Skeletal muscle satellite cell (primary cell): ENCODE data around the gene B3GNT3. TPM values are rescaled to one million over a fixed set of nuclear protein-coding genes. Genes with fewer than 3 reads are reported as not detected.

Source experiments
- H3K27me3 ChIP-seq: 2 replicates; pipeline ENCODE4 v1.7.0; 2013; ENCODE audit warnings: low read length; ENCODE audit not compliant: control insufficient read depth, insufficient read depth
- H3K36me3 ChIP-seq: 2 replicates; pipeline ENCODE4 v1.7.0; 2013; ENCODE audit warnings: mild to moderate bottlenecking, control low read depth, low read length; ENCODE audit not compliant: insufficient read depth
- H3K4me1 ChIP-seq: 2 replicates; pipeline ENCODE4 v1.7.0; 2013; ENCODE audit warnings: low read length; ENCODE audit not compliant: control insufficient read depth, insufficient read depth
- H3K4me2 ChIP-seq: 2 replicates; pipeline ENCODE4 v1.7.0; 2013; ENCODE audit warnings: mild to moderate bottlenecking, low read length
- H3K4me3 ChIP-seq: 2 replicates; pipeline ENCODE4 v1.7.0; 2013; ENCODE audit warnings: low read length
- H3K9ac ChIP-seq: 2 replicates; pipeline ENCODE4 v1.7.0; 2013; ENCODE audit warnings: mild to moderate bottlenecking, low read depth, low read length, moderate library complexity
- H3K9me3 ChIP-seq: replicated peaks from 2 replicates; pipeline ENCODE4 v1.7.0; 2013; ENCODE audit warnings: mild to moderate bottlenecking, control low read depth, low read length
- total RNA-seq: library from RNA; depleted of rRNA; stranded (reverse); fragments of >200 nt; gene quantifications from 2 replicates; pipeline ENCODE4 v1.2.3, GENCODE V29; 2012; rRNA removed

B3GNT3 gene, protein sequence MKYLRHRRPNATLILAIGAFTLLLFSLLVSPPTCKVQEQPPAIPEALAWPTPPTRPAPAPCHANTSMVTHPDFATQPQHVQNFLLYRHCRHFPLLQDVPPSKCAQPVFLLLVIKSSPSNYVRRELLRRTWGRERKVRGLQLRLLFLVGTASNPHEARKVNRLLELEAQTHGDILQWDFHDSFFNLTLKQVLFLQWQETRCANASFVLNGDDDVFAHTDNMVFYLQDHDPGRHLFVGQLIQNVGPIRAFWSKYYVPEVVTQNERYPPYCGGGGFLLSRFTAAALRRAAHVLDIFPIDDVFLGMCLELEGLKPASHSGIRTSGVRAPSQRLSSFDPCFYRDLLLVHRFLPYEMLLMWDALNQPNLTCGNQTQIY
- total RNA-seq = not detected in 2 replicates

DNA sequence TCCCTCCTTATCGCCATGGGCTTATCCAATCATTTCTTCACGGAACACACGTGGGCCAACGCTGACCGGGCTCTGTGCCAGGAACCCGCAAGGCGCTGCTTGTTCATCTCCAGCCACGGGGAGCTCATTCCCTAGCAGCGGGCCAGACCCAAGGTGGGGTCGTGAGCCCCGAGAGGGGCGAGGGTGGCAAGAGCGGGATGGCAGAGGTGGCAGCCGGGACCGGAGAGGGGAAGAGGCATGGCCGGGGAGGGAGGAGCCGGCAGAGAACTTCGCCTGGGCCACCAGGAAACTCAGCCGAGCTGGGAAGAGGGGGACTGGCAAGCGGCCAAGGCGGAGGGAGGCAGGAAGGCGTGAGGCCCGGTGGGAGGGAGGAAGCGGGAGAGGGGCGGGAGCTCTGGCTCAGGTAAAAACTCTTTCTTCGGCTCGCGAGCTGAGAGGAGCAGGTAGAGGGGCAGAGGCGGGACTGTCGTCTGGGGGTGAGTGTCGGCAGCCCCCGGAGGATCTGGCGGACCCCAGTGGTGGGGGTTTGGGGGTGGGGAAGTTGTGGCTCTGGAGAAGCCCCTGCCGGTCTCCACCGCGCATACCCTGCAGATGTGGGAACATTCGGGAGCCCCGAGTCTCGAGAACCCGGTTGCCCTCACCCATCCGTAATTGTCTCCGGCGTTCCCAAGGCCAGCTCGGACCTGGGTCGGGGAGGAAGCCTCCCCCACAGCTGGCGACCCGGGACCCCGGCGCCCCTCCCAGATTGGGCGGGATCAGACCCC lies at the start of gene B3GNT3:
Gene B3GNT3, plus strand, starts transcription at position 408 of the 764 bp plus-strand sequence. CDS start 12,670 bp downstream, outside the sequence.
- Histone ChIP-seq H3K9ac (no peak within 1 kb of the TSS), H3K9me3 (no peaks in the 10 kb centered on the region), H3K27me3 (peaks cover 59% of the 10 kb centered on the region), H3K4me1 (peaks cover 6% of the 10 kb centered on the region), H3K4me2 (no peak within 1 kb of the TSS), H3K36me3 (no peaks in the 10 kb centered on the region), H3K4me3 (no peak within 1 kb of the TSS)

DNA sequence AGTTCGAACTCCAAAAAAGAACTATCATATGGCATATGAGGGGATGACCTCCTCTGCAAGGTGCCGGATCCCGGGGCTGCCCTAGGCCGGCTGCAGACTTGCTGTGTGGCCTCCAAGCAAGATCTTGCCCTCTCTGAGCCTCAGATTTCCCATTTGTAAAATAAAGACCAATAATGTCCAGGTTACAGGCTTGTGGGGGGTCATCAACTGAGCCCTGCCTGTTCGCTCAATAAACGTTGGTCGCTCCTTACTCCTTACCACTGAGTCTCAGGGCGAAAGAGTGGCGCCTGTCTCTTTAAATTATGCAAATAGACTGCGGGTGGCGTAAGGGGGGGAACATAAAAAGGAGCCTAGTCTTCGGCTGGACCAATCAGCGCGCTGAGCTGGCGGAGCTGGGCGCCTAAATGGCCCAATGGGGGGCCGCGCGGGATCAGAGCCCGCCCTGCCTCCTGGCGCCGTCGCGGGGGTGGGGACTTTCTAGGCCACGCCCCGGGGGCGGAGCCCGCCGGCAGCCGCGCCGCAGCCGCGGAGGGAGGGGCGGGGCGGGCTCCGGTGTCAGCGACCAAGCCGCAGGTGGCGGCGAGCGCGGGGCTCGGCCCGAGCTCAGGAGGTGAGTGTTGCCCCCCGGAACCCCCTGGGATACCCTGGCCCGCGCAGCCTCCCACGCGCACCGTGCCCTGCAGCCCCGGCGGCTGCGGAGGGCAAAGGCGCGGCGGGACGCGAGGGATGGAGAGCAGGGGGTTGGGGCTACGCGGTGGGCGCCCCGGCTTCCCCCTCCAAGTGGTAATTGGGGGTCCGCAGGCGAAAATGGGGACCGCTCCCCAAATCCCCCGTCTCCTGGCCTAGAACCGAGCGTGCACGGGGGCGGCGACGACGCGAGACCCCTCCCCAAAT lies 47.5 kb upstream of the B3GNT3 start:
- Histone ChIP-seq H3K27me3 (peaks cover 5% of the 10 kb centered on the region), H3K4me1 (peaks cover 4% of the 10 kb centered on the region), H3K9me3 (no peaks in the 10 kb centered on the region), H3K9ac (no peak overlapping the region), H3K4me3 (peak overlapping the region; percentile 61), H3K4me2 (peak overlapping the region; percentile 80), H3K36me3 (no peaks in the 10 kb centered on the region)

DNA sequence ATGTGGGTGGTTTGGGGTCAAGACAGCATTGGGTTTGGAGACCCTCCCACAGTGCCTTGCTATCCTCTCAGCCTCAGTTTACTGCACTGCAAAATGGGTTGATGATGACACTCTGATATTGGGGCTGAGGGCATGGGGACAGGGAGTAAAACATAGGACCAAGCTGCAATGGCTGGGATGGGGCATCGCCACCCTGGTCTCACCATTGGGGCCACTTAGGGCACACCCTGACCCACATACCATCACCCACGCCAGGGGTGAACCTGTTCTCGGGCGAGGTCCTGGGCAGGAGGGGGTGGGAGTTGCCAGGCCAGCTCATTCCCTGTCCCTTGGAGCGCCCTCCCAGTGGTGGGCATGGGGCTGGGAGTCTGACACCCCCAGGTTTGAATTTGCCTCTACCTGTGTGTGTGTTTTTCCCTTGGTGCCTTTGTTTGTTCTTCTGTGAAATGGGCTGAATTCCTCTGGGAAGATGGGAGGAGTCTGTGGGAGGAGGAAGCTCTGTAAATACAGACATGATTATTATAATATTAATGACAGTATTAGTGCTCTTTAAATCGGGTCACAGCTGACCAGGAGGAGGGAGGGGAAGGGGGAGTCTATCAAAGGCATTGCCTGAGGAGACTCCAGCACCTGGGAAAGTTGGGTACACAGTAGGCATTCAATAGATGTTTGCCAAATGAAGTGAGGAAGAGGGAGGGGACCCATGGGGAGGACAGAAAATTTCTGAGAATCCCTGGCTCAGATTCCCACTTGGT lies 45.9 kb upstream of the B3GNT3 start:
- Histone ChIP-seq H3K36me3 (no peaks in the 10 kb centered on the region), H3K4me3 (no peak overlapping the region), H3K9me3 (no peaks in the 10 kb centered on the region), H3K9ac (no peak overlapping the region), H3K27me3 (peaks cover 11% of the 10 kb centered on the region), H3K4me2 (no peak overlapping the region), H3K4me1 (peaks cover 4% of the 10 kb centered on the region)

DNA sequence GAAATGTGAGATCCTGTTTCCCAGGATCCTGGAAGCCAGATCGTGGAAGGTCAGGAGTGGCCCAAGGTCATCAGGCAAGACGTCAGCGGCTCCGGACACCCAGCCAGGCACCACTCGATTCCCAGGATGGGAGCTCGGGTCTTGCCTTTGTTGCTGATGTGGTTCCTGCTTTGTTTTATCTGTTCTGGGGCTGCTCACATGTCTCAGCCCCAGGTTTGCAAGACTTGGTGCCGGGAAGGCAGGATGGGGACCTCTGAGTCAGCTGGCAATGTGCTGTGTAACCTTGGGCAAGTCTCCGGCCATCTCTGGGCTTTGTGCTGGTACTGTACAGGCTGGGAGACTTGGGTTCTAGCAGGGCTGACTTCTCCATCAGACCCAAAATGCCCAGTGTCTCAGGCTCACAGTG lies 45.0 kb upstream of the B3GNT3 start:
- H3K36me3 ChIP-seq = no peaks in the 10 kb centered on the region
- no peak overlapping the region for H3K4me2 ChIP-seq
- peaks cover 4% of the 10 kb centered on the region for H3K4me1 ChIP-seq
- no peak overlapping the region for H3K9ac ChIP-seq
- peaks cover 18% of the 10 kb centered on the region for H3K27me3 ChIP-seq
- H3K4me3 ChIP-seq = no peak overlapping the region
- no peaks in the 10 kb centered on the region for H3K9me3 ChIP-seq

DNA sequence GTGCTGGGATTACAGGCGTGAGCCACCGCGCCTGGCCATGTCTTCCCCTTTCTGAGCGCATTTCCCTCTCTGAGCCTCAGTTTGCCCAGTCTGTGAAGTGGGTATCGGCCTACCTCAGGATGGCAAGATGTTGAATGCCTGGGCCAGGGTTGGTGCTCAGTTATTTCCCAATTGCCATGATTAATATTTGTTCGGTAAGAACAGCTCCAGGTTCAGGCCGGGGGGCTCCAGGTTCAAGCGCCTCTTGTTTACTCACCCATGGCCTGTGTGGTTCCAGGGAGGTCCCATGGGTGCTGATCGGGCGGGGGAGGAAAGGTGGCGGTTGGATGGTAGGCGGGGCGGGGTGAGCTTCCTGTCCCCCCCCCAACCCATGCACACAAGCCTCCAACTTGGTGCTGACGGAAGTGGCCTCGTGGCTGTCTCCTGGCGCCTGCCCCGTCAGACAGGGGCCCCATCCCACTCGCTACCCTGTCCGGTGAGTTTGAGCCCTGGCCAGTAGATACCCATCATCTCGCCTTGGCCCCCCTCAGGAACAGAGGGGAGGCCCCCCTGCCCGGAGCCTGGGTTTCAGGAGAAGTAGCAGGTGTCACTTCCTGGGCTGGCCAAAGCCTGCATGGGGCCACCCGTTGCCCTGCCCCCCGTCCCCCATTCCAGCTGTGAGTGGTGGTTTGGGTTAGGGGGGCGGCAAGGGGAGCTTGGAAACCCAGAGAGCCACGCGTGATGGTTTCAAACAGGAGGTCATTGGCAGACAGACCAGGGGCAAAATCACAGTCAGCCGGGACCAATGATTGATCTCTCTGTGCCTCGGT lies 43.6 kb upstream of the B3GNT3 start, which contains the start of gene FCHO1:
Gene FCHO1, plus strand, starts transcription at position 375 of the 809 bp plus-strand sequence. CDS start 3,688 bp downstream, outside the sequence.
- Histone ChIP-seq H3K4me3 (no peak within 1 kb of the TSS), H3K9ac (no peak within 1 kb of the TSS)

DNA sequence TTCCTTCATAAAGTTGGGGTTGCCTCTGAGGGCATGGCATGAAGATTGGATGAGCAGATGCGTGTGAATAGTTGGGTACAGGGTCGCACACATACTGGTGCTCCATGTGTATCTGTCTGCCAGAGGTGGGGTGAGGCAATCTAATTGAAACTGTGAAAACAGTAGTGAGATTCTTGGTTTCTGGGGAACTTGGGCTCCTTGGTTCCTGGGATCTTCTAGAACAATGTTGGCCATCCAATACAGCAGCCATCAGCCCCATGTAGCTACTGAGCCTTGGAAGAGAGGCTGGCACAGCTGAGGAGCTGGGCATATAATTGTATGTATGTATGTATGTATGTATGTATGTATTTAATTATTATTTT lies 43.0 kb upstream of the B3GNT3 start:
- Histone ChIP-seq H3K9ac (no peak overlapping the region), H3K27me3 (peaks cover 30% of the 10 kb centered on the region), H3K4me2 (no peak overlapping the region), H3K4me3 (no peak overlapping the region), H3K36me3 (no peaks in the 10 kb centered on the region), H3K9me3 (no peaks in the 10 kb centered on the region), H3K4me1 (peaks cover 4% of the 10 kb centered on the region)

More for the DNA sequence above, 43.6 kb upstream of the B3GNT3 start, which contains the start of gene FCHO1:
- Histone ChIP-seq H3K36me3 (no peaks in the 10 kb centered on the region), H3K9me3 (no peaks in the 10 kb centered on the region), H3K4me2 (no peak within 1 kb of the TSS), H3K4me1 (peaks cover 4% of the 10 kb centered on the region), H3K27me3 (peaks cover 26% of the 10 kb centered on the region)

DNA sequence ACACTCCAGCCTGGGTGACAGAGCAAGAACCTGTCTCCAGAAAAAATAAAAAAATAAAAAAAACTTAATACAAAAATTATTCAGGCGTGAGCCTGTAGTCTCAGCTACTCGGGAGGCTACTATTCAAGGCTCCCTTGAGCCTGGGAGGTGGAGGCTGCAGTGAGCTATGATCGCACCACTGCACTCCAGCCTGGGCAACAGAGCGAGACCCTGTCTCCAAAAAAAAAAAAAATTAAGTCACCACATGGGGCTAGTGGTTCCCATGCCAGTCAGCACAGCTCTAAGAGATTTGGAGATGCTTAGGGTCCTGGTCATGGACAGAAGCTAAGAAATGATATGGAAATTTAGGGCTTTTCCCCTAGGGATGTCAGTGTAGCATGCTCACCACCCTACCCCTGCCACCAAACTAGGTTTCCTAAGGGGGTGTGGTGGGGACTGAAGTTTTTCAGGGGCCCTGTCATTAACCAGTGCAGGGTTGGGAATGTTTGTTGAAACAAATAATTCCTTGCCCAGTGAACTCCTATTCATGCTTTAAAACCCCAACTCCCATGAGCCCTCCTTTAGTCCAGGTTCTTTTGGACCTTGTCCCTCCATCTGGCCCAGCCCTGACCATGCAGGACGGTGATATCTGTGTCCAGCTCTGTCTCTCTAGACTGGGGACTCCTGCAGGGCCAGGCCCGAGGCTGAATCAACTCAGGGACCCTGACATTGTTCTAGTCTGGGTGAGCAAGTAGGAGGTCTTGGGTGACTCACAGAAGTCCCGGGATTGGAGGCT lies 41.9 kb upstream of the B3GNT3 start:
- H3K4me3 ChIP-seq = no peak overlapping the region
- H3K36me3 ChIP-seq = no peaks in the 10 kb centered on the region
- peaks cover 30% of the 10 kb centered on the region for H3K27me3 ChIP-seq
- no peaks in the 10 kb centered on the region for H3K9me3 ChIP-seq
- no peaks in the 10 kb centered on the region for H3K4me1 ChIP-seq
- no peak overlapping the region for H3K9ac ChIP-seq
- no peak overlapping the region for H3K4me2 ChIP-seq

DNA sequence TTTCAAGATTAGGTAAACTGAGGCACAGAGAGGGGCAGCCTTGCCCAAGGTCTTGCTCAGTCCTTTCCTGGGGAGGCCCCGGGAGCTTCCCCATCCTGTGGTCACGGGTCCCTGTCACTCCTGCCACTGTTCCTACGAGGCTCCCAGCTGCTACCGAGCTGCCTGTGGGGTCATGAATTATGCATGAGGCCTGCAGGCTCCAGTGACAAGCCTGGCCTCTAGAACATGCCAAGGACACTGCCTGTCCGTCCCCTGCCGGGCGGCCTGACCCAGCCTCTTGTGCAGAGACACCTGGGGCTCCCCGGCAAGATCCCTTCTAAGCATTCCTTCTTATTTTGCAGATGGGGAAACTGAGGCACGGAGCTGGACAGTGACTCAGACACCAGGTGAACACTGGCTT lies 41.0 kb upstream of the B3GNT3 start:
- Histone ChIP-seq H3K36me3 (no peaks in the 10 kb centered on the region), H3K27me3 (peaks cover 26% of the 10 kb centered on the region), H3K9ac (no peak overlapping the region), H3K4me2 (no peak overlapping the region), H3K4me1 (no peaks in the 10 kb centered on the region), H3K9me3 (no peaks in the 10 kb centered on the region), H3K4me3 (no peak overlapping the region)

DNA sequence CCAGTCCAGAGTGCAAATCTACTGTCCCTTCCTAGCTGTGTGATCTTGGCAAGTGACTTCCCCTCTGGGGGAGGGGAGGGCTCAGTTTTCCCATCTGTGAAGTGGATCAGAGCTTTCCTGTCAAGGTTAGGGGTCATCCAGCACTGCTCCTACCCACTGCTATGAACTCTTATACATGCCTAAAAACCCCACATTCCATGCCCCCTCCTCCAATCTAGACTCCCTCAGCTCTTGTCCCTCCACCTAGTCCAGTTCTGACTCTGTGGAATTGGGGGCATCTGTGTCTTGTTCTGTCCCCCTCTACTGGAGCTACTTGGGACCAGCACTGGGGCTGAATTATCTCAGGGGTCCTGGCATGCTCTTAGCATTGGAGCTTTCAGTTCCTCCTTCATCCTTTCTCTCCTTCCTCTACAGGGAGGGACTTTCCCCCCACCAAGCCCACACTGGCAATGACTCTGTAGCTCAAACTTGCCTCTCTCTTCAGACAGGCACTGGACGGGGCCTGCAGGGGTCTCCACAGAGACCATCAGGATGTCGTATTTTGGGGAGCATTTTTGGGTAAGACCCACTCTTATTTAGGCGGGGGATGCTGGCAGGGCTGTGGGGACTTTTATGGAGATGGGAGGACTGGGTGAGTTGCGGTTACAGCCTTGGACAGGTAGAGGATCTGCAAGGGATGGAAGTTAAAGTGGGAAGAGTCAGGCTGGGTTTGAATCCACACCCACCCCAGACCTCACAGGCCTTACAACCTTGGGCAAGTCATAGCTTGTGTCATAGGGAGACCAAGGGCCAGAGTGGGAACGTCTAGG lies 40.1 kb upstream of the B3GNT3 start:
- H3K27me3 ChIP-seq = peaks cover 25% of the 10 kb centered on the region
- H3K4me3 ChIP-seq = no peak overlapping the region
- no peaks in the 10 kb centered on the region for H3K36me3 ChIP-seq
- no peaks in the 10 kb centered on the region for H3K9me3 ChIP-seq
- no peak overlapping the region for H3K4me2 ChIP-seq
- no peaks in the 10 kb centered on the region for H3K4me1 ChIP-seq
- H3K9ac ChIP-seq = no peak overlapping the region
